GM12878 (cell line): Measurements from ENCODE around the gene DNAJC13.

Experiments
- CEBPB ChIP-seq, 2 experiments: fragments of 150-350 bp in 1 of 2; IDR thresholded peaks; 2 replicates each; pipeline ENCODE4 v1.6.1; 2012 to 2014; ENCODE audit warnings: low read depth in 2 of 2, low read length in 2 of 2, borderline replicate concordance in 1 of 2, inconsistent platforms in 1 of 2
- REST ChIP-seq: IDR thresholded peaks from 2 replicates; pipeline ENCODE4 v1.6.1; 2012; ENCODE audit warnings: mild to moderate bottlenecking, low read depth, low read length

- no peak for TF ChIP-seq CEBPB (IDR thresholded peaks at IDR 0.05; ENCODE audit: borderline replicate concordance in 1 of 2, low read depth in 2 of 2, low read length in 2 of 2)
- TF ChIP-seq REST, result no peak
These were observed 46.8 kb downstream of the DNAJC13 start for GRCh38 chr3:132464066-132464465.
